Activated naive CD4-positive, alpha-beta T cell treated with anti-CD3 and anti-CD28 coated beads, Interleukin-2, amount 10 ng/mL, durations not matched to agents 7 days and 5 days (primary cell): Measurements from ENCODE around the gene CNTNAP1.
"Not testable (repeated sequence)": the region's sequence is repeated elsewhere in the genome, so short reads cannot be mapped to it uniquely, and the experiment has no call there.

Source experiments
- CTCF ChIA-PET: fragments of 350-600 bp; sonication (Branson Sonifier 250); formaldehyde crosslinking; loops from one replicate; lab custom pipeline; 2021; ENCODE audit warnings: antibody characterized with exemption; lab: Charles Lee
- DNase-seq: peaks from one replicate; pipeline ENCODE4 v3.0.0-alpha.2; 2020
- H3K27ac Mint-ChIP-seq: one replicate; pipeline ENCODE4 v1.8.0; 2021; ENCODE audit warnings: mild to moderate bottlenecking, moderate library complexity, mixed read lengths
- H3K27me3 Mint-ChIP-seq: one replicate; pipeline ENCODE4 v1.8.0; 2021; ENCODE audit warnings: mild to moderate bottlenecking, mixed read lengths
- H3K36me3 Mint-ChIP-seq: one replicate; pipeline ENCODE4 v1.8.0; 2021; ENCODE audit warnings: mixed read lengths
- H3K4me1 Mint-ChIP-seq: one replicate; pipeline ENCODE4 v1.8.0; 2021; ENCODE audit warnings: mixed read lengths
- H3K4me3 Mint-ChIP-seq: one replicate; pipeline ENCODE4 v1.8.0; 2021; ENCODE audit warnings: mild to moderate bottlenecking, moderate library complexity, mixed read lengths
- H3K9me3 Mint-ChIP-seq: one replicate; pipeline ENCODE4 v1.8.0; 2021; ENCODE audit warnings: mixed read lengths

The CNTNAP1 gene

DNA sequence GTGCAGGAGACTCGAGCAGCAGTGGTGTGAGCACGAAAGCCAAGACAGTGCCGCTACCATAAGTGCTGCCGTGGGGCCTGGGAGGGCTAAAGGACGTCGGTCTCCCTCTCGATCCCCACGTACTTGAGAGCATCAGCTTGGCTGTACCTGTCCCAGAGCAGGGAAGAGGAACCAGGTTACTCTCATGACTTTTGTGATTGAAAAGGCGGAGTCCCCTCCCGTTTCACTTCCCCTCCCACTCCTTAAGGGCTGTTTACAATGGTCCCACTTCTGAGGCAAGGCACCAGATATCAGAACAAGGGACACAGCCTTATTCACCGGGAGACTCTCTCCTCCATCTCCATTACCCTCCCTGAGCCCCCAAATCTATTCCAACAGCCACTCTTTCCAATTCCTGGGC is 20.1 kb downstream of the CNTNAP1 start:
- H3K4me1 Mint-ChIP-seq, result peaks cover 24% of the 10 kb centered on the region
- H3K27me3 Mint-ChIP-seq, result no peaks in the 10 kb centered on the region
- no peaks in the 10 kb centered on the region for H3K9me3 Mint-ChIP-seq
- no peak overlapping the region for H3K27ac Mint-ChIP-seq
- no peak overlapping the region for H3K4me3 Mint-ChIP-seq
- CTCF ChIA-PET, result interaction anchor here (1.3 kb wide), 1 partner anchor 124 kb away, joined by 3 read pairs; no protein-coding TSS in a partner anchor
- H3K36me3 Mint-ChIP-seq, result peaks cover 39% of the 10 kb centered on the region
- DNase-seq, result no peak

DNA sequence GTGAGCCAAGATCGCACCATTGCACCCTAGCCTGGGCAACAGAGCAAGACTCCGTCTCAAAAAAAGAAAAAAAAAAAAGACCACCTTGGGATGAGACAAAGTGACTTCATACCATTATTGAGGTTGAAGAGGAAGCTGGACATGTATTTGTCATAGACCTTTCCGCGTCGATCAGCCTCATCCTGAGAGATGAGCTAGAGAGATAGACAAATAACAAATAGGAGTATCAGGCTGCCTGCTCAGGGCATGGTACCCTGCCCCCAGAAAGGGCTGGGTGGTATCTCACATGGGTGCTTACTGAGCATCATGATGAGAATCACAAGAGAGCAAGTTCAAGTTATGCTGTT is 22.1 kb downstream of the CNTNAP1 start:
- Mint-ChIP-seq H3K27ac (no peak overlapping the region), H3K4me3 (no peak overlapping the region), H3K9me3 (no peaks in the 10 kb centered on the region), H3K27me3 (no peaks in the 10 kb centered on the region), H3K4me1 (peaks cover 28% of the 10 kb centered on the region), H3K36me3 (peaks cover 53% of the 10 kb centered on the region)
- no peak for DNase-seq
- CTCF ChIA-PET, result interaction anchor here (1.0 kb wide), 1 partner anchor 13 kb away, joined by 3 read pairs; no protein-coding TSS in a partner anchor

GRCh38 chr17:42704837-42705494 is 22.6 kb downstream of the CNTNAP1 start:
- no peak overlapping the region for H3K4me3 Mint-ChIP-seq
- H3K36me3 Mint-ChIP-seq, result peaks cover 58% of the 10 kb centered on the region
- CTCF ChIA-PET, result interaction anchor here (1.0 kb wide), 1 partner anchor 13 kb away, joined by 3 read pairs; no protein-coding TSS in a partner anchor
- DNase-seq, result no peak
- no peaks in the 10 kb centered on the region for H3K9me3 Mint-ChIP-seq
- no peak overlapping the region for H3K27ac Mint-ChIP-seq
- H3K27me3 Mint-ChIP-seq, result no peaks in the 10 kb centered on the region
- H3K4me1 Mint-ChIP-seq, result peaks cover 28% of the 10 kb centered on the region

DNA sequence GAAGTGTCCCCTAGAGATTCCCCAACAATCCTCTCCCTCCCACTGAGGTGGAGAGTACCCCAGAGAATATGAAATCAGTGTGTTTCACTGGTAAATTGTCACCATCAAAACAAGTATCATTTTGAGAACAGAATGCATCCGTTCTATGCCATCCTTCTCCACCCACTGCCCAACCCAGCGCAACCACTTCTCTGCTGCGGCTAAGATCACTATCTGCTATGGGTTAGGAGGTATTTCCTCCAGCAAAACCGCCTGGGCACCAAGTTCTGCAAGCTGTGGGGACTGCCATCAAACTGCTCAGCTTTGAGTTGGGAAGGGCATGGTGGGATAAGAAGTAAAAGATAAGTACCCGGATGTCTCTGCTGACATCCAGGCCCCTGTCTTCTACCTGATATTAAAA is 24.4 kb downstream of the CNTNAP1 start:
- no peak overlapping the region for H3K4me3 Mint-ChIP-seq
- DNase-seq, result peak; percentile 60
- no peaks in the 10 kb centered on the region for H3K27me3 Mint-ChIP-seq
- H3K27ac Mint-ChIP-seq, result peak overlapping the region; percentile 15
- CTCF ChIA-PET, result interaction anchor here (1.3 to 1.5 kb wide), 2 partner anchors 26 to 57 kb away, joined by 3 read pairs; no protein-coding TSS in a partner anchor
- peaks cover 63% of the 10 kb centered on the region for H3K36me3 Mint-ChIP-seq
- H3K4me1 Mint-ChIP-seq, result peaks cover 28% of the 10 kb centered on the region
- H3K9me3 Mint-ChIP-seq, result no peaks in the 10 kb centered on the region

DNA sequence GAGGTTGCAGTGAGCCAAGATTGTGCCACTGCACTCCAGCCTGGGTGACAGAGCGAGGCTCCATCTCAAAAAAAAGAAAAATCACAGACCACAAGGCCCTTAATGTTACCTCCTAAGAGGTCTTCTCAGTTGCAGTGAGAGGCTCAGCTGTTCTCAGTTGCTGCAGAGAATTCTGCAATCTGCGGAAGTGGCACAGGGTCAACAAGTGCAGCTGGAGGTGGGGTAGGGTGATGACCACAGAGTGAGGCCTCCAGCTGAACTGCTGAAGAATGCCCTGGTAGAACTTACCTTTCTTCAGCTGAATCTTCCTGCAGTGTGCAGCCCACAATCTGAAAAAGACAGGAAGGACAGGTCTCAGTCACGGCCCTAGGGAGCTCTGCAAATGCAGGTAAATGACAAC is 26.3 kb downstream of the CNTNAP1 start:
- no peaks in the 10 kb centered on the region for H3K27me3 Mint-ChIP-seq
- DNase-seq, result no peak
- H3K36me3 Mint-ChIP-seq, result peaks cover 66% of the 10 kb centered on the region
- CTCF ChIA-PET, result no interaction called here
- no peak overlapping the region for H3K4me3 Mint-ChIP-seq
- H3K27ac Mint-ChIP-seq, result no peak overlapping the region
- no peaks in the 10 kb centered on the region for H3K9me3 Mint-ChIP-seq
- peaks cover 28% of the 10 kb centered on the region for H3K4me1 Mint-ChIP-seq

- Mint-ChIP-seq H3K27ac (no peak overlapping the region), H3K9me3 (no peaks in the 10 kb centered on the region), H3K4me1 (peaks cover 26% of the 10 kb centered on the region), H3K4me3 (no peak overlapping the region), H3K27me3 (no peaks in the 10 kb centered on the region), H3K36me3 (peaks cover 66% of the 10 kb centered on the region)
- CTCF ChIA-PET, result interaction anchor here (1.1 kb wide), 1 partner anchor 54 kb away, joined by 5 read pairs; no protein-coding TSS in a partner anchor
- no peak for DNase-seq
These were observed 27.2 kb downstream of the CNTNAP1 start for GRCh38 chr17:42709561-42709960.

DNA sequence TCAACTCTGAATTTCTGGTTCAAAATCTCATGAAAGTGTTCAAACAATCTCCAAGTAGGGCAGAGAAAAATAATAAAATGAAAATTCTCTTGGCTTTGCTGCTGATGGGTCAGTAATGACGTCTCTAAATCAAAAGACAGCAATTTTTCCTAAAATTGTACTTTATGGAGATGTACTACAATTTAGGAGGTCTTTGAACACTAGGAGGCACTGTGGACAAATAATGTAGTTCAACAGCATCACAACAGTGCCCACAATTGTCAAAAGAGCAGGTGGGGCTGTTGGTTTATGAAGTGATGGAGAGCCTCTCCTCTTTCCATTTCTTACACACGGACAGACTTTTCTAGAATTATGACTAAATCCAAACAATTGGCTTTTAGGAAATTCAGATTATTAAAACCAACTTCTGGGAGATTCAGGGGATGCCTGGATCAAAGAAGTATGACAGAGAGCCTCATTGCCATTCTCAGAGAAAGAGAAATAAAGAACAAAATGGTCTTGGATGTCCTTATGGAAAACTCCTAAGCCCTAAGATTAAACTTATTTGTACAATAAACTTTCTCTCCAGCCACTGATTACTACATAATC is 38.8 kb downstream of the CNTNAP1 start:
- Mint-ChIP-seq H3K4me3 (no peak overlapping the region), H3K36me3 (peaks cover 57% of the 10 kb centered on the region), H3K9me3 (no peaks in the 10 kb centered on the region), H3K4me1 (peaks cover 2% of the 10 kb centered on the region), H3K27me3 (no peaks in the 10 kb centered on the region), H3K27ac (no peak overlapping the region)
- CTCF ChIA-PET, result interaction anchor here (0.8 to 3.8 kb wide), 4 partner anchors 42 to 143 kb away, joined by 3 to 22 read pairs (median 4); no protein-coding TSS in a partner anchor
- DNase-seq, result peak; percentile 46

DNA sequence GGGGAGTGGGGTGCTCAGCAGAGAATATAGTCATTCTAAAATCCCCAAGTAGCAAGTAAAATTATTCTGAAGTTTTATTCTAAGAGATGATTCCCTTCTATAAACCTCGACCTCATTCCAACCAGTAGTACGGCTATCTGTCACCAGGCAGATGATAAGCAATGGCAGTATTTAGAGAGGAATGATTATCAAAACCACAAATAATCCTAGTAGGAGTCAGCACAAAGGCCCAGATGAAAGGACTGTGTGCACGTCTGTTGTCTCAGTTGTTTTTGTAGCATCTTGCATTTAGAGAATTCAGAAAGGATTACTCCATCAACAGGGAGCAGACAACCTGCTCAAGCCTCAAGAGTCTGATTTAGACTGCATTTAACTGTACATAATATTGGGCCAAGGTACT is 41.3 kb downstream of the CNTNAP1 start:
- no peak overlapping the region for H3K27ac Mint-ChIP-seq
- DNase-seq, result no peak
- peaks cover 47% of the 10 kb centered on the region for H3K36me3 Mint-ChIP-seq
- no peak overlapping the region for H3K4me3 Mint-ChIP-seq
- no peaks in the 10 kb centered on the region for H3K27me3 Mint-ChIP-seq
- H3K4me1 Mint-ChIP-seq, result peaks cover 2% of the 10 kb centered on the region
- no peaks in the 10 kb centered on the region for H3K9me3 Mint-ChIP-seq
- CTCF ChIA-PET, result no interaction called here

- Mint-ChIP-seq H3K4me1 (peaks cover 2% of the 10 kb centered on the region), H3K9me3 (no peaks in the 10 kb centered on the region), H3K27me3 (no peaks in the 10 kb centered on the region), H3K36me3 (peaks cover 42% of the 10 kb centered on the region), H3K27ac (no peak overlapping the region), H3K4me3 (no peak overlapping the region)
- no peak for DNase-seq
- CTCF ChIA-PET, result no interaction called here
These were observed 42.8 kb downstream of the CNTNAP1 start for GRCh38 chr17:42725143-42725542.

DNA sequence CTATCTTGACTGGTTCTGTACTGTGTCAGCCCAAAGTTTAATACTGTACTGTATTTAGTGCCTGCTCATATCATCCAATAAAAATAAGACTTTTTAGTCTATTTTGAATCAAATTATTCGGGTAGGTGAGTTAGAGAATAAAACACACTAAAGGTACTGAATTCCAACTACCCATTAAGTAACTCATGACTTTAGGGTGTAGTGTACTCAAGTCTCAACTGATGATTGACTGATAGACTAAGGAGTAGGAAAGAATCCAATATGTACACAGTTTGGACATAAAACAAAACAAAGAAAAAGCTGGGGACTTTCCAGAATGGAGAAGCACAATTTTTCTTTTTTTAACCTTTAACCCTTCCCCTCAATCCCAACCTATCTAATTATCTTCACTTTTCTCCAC is 58.4 kb downstream of the CNTNAP1 start:
- CTCF ChIA-PET, result no interaction called here
- no peak overlapping the region for H3K4me3 Mint-ChIP-seq
- H3K27ac Mint-ChIP-seq, result no peak overlapping the region

GRCh38 chr17:42742916-42743315 is 60.6 kb downstream of the CNTNAP1 start:
- DNase-seq, H3K27ac Mint-ChIP-seq, H3K9me3 Mint-ChIP-seq, H3K36me3 Mint-ChIP-seq, H3K4me3 Mint-ChIP-seq: not testable (repeated sequence)
- Mint-ChIP-seq H3K4me1 (peaks cover 22% of the 10 kb centered on the region), H3K27me3 (peaks cover 23% of the 10 kb centered on the region)
- CTCF ChIA-PET, result interaction anchor here (1.3 kb wide), 1 partner anchor 16 kb away, joined by 3 read pairs; no protein-coding TSS in a partner anchor

More for the DNA sequence above, 58.4 kb downstream of the CNTNAP1 start:
- Mint-ChIP-seq H3K36me3 (no peaks in the 10 kb centered on the region), H3K4me1 (peaks cover 22% of the 10 kb centered on the region), H3K9me3 (no peaks in the 10 kb centered on the region), H3K27me3 (peaks cover 5% of the 10 kb centered on the region)
- no peak for DNase-seq

DNA sequence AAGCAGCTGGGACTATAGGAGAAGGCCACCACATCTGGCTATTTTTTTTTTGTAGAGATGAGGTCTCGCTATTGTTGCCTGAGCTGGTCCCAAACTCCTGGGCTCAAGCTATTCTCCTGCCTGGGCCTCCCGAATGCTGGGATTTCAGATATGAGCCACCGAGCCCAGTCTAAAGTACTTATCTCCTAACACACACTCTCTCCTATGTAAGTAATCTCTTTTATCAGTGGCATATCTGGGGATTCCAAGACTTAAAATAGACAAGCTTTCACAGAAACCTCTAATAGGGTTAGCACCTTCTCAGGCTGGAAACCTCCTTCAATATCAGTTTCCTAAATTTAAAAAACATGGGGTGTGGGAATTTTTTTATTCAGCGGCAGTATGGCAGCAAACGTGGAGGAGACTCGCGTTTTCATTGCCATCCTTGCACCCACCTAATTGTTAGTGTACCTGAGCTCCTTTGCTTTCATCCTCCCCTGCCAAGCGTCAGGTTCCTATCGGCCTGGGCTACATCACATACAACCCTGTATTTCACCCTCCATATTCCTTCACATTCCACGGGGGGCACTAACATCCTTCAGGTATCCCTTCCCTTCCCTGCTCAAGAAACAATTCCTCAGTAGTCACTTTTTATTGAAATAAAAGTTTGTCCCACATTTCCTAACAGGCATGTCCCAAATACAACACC is 61.4 kb downstream of the CNTNAP1 start:
- CTCF ChIA-PET, result interaction anchor here (1.3 kb wide), 1 partner anchor 16 kb away, joined by 3 read pairs; no protein-coding TSS in a partner anchor
- Mint-ChIP-seq H3K27ac (peak overlapping the region; percentile 94), H3K4me3 (peak overlapping the region; percentile 98)

GRCh38 chr17:42744283-42744805 is 62.0 kb downstream of the CNTNAP1 start:
- H3K4me1 Mint-ChIP-seq, result peaks cover 22% of the 10 kb centered on the region
- peak; percentile 80 for DNase-seq
- H3K4me3 Mint-ChIP-seq, result peak overlapping the region; percentile 98
- H3K27ac Mint-ChIP-seq, result peak overlapping the region; percentile 94
- CTCF ChIA-PET, result interaction anchor here (1.3 kb wide), 1 partner anchor 17 kb away, joined by 3 read pairs; no protein-coding TSS in a partner anchor
- no peaks in the 10 kb centered on the region for H3K36me3 Mint-ChIP-seq
- peaks cover 36% of the 10 kb centered on the region for H3K27me3 Mint-ChIP-seq
- no peaks in the 10 kb centered on the region for H3K9me3 Mint-ChIP-seq

More for the DNA sequence above, 61.4 kb downstream of the CNTNAP1 start:
- H3K27me3 Mint-ChIP-seq, result peaks cover 32% of the 10 kb centered on the region
- H3K9me3 Mint-ChIP-seq, result no peaks in the 10 kb centered on the region
- H3K4me1 Mint-ChIP-seq, result peaks cover 22% of the 10 kb centered on the region
- H3K36me3 Mint-ChIP-seq, result no peaks in the 10 kb centered on the region
- DNase-seq, result no peak
